Keratinocyte (primary cell): Measurements from ENCODE around the gene AFF4. TPM values are rescaled to one million over a fixed set of nuclear protein-coding genes. Genes with fewer than 3 reads are reported as not detected.
"Not testable (repeated sequence)": the region's sequence is repeated elsewhere in the genome, so short reads cannot be mapped to it uniquely, and the experiment has no call there.

Experiments
- DNase-seq: peaks from one replicate; pipeline ENCODE4 v3.0.0-alpha.2; 2011; ENCODE audit warnings: low read depth, missing footprints, low spot score
- FAIRE-seq: peaks from 2 replicates; lab custom pipeline; 2011; peaks lifted over from hg19 to GRCh38; lab: Jason Lieb, UNC
- H2AFZ ChIP-seq: 2 replicates; pipeline ENCODE4 v1.6.0; 2012; ENCODE audit warnings: low read length, control low read depth, inconsistent platforms; ENCODE audit not compliant: control insufficient read depth
- H3K27ac ChIP-seq: 2 replicates; pipeline ENCODE4 v1.5.1; 2011; ENCODE audit warnings: low read length; ENCODE audit not compliant: control insufficient read depth, insufficient read depth
- H3K27me3 ChIP-seq: 3 replicates; pipeline ENCODE4 v1.6.0; 2011; ENCODE audit warnings: low read length; ENCODE audit not compliant: control insufficient read depth, insufficient read depth; ENCODE audit errors: extremely low read depth
- H3K36me3 ChIP-seq, 2 experiments: 2 replicates in 1 of 2; 3 replicates in 1 of 2; pipeline ENCODE4 v1.5.1; 2011; ENCODE audit warnings: low read length in 2 of 2, mild to moderate bottlenecking in 1 of 2; ENCODE audit not compliant: control insufficient read depth in 2 of 2, insufficient read depth in 2 of 2; ENCODE audit errors: extremely low read depth in 1 of 2
- H3K4me1 ChIP-seq: 3 replicates; pipeline ENCODE4 v1.5.1; 2011; ENCODE audit warnings: low read length; ENCODE audit not compliant: control insufficient read depth, insufficient read depth; ENCODE audit errors: extremely low read depth
- H3K4me2 ChIP-seq: 3 replicates; pipeline ENCODE4 v1.6.0; 2011; ENCODE audit warnings: low read depth, low read length; ENCODE audit not compliant: control insufficient read depth, insufficient read depth; ENCODE audit errors: extremely low read depth
- H3K4me3 ChIP-seq, 3 experiments: fragments of 200-600 bp in 1 of 3; sonication (generic) in 1 of 3; 2 replicates in 2 of 3; 3 replicates in 1 of 3; pipeline ENCODE4 v1.5.1; 2011 to 2016; ENCODE audit warnings: low read length in 3 of 3, mild to moderate bottlenecking in 3 of 3, control low read depth in 2 of 3, inconsistent platforms in 1 of 3, low read depth in 1 of 3, mixed read lengths in 1 of 3, mixed run types in 1 of 3, moderate library complexity in 1 of 3; ENCODE audit not compliant: control insufficient read depth in 2 of 3, insufficient read depth in 2 of 3; ENCODE audit errors: extremely low read depth in 1 of 3
- H3K79me2 ChIP-seq: 2 replicates; pipeline ENCODE4 v1.6.0; 2012; ENCODE audit warnings: low read length; ENCODE audit not compliant: control insufficient read depth, insufficient read depth
- H3K9ac ChIP-seq: 3 replicates; pipeline ENCODE4 v1.6.0; 2011; ENCODE audit warnings: low read length; ENCODE audit not compliant: control insufficient read depth, insufficient read depth; ENCODE audit errors: extremely low read depth
- H3K9me1 ChIP-seq: 3 replicates; pipeline ENCODE4 v1.6.0; 2011; ENCODE audit warnings: low read length; ENCODE audit not compliant: control insufficient read depth, insufficient read depth; ENCODE audit errors: extremely low read depth
- H3K9me3 ChIP-seq: 2 replicates; pipeline ENCODE4 v1.5.1; 2012; ENCODE audit warnings: low read depth, low read length; ENCODE audit not compliant: control insufficient read depth
- H4K20me1 ChIP-seq: 3 replicates; pipeline ENCODE4 v1.6.0; 2011; ENCODE audit warnings: low read length; ENCODE audit not compliant: control insufficient read depth, insufficient read depth; ENCODE audit errors: extremely low read depth
- EZH2 ChIP-seq: IDR thresholded peaks from one replicate; pipeline ENCODE4 v1.6.1; 2012; ENCODE audit warnings: inconsistent platforms, mild to moderate bottlenecking, low read length, moderate library complexity
- dilution Hi-C: fragments of 300-500 bp; cut with MboI; formaldehyde crosslinking; loops from one replicate; pipeline ENCODE4 v1.7.0; 2020; ENCODE audit warnings: low sequenced_read_pairs; ENCODE audit not compliant: extremely low pct_ligation_motif_present
- polyA plus RNA-seq, 5 experiments: library from polyadenylated mRNA; depleted of rRNA in 3 of 5; stranded (reverse) in 3 of 5; stranded (forward) in 1 of 5; unstranded in 1 of 5; fragments of >200 nt; gene quantifications; 1 replicate in 1 of 5; 2 replicates in 3 of 5; 3 replicates in 1 of 5; pipeline versions ENCODE4 v1.2.1 to v1.2.3, GENCODE V29; 2011 to 2012; ENCODE audit warnings: missing spikeins in 2 of 5, low read depth in 1 of 5, low replicate concordance in 1 of 5
- TF ChIP-seq, protein P1 (sequence below), 3 experiments: IDR thresholded peaks in 1 of 3; conservative IDR thresholded peaks in 1 of 3; optimal IDR thresholded peaks in 1 of 3; 2 replicates in 2 of 3; 3 replicates in 1 of 3; pipeline versions ENCODE3 to v1.5.1; 2011; ENCODE audit warnings: low read length in 3 of 3, mild to moderate bottlenecking in 3 of 3, moderate library complexity in 2 of 3, control low read depth in 1 of 3, inconsistent platforms in 1 of 3; ENCODE audit not compliant: insufficient read depth in 2 of 3; ENCODE audit errors: extremely low read depth in 1 of 3

Gene AFF4
- polyA plus RNA-seq, 1 donor (not counting 4 experiments of a cell fraction or from before 2014, with no cell fraction given): 51.3 TPM

DNA sequence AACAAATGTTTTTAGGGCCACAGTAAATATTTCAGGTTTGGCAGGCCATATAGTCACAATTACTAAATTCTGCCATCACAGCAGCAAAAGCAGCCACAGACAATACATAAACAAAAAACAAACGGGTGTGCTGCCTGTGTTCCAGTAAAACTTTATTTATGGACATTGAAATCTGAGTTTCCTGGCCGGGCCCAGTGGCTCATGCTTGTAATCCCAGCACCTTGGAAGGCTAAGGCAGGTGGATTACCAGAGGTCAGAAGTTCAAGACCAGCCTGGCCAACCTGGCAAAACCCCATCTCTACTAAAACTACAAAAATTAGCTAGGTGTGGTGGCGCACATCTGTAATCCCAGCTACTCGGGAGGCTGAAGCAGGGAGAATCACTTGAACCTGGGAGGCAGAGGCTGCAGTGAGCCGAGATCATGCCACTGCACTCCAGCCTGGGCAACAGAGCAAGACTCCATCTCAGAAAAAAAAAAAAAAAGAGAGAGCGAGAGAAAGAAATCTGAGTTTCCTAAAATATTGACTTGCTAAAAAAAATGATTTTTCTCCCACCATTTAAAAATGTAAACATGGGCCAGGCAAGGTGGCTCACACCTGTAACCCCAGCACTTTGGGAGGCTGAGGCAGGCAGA lies 7.2 kb downstream of the AFF4 start:
- H4K20me1 ChIP-seq: peaks cover 18% of the 10 kb centered on the region
- not testable (repeated sequence) for FAIRE-seq

DNA sequence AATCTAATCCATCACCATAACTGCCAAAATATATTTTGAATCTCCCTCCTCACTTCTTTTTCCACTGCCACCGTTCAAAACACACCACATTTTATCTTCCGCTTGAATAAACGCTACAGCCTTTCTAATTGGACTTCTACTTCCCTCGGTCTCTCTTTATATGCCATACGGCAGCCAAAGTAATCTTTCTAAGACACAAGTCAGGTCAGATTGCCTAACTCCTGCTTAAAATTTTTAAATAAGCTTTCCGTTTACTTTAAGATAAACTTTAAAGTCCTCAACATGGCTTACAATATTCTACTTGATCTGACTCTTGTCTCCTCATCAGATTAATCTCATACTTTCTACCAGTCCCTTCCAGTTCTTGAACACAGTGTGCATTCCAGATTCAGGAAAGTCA lies 9.7 kb downstream of the AFF4 start:
- no peak overlapping the region for H2AFZ ChIP-seq
- no peak overlapping the region for H3K27ac ChIP-seq
- no peaks in the 10 kb centered on the region for H3K9me3 ChIP-seq
- H3K27me3 ChIP-seq: no peaks in the 10 kb centered on the region
- peaks cover 5% of the 10 kb centered on the region for H3K9me1 ChIP-seq
- TF ChIP-seq, protein P1, sequence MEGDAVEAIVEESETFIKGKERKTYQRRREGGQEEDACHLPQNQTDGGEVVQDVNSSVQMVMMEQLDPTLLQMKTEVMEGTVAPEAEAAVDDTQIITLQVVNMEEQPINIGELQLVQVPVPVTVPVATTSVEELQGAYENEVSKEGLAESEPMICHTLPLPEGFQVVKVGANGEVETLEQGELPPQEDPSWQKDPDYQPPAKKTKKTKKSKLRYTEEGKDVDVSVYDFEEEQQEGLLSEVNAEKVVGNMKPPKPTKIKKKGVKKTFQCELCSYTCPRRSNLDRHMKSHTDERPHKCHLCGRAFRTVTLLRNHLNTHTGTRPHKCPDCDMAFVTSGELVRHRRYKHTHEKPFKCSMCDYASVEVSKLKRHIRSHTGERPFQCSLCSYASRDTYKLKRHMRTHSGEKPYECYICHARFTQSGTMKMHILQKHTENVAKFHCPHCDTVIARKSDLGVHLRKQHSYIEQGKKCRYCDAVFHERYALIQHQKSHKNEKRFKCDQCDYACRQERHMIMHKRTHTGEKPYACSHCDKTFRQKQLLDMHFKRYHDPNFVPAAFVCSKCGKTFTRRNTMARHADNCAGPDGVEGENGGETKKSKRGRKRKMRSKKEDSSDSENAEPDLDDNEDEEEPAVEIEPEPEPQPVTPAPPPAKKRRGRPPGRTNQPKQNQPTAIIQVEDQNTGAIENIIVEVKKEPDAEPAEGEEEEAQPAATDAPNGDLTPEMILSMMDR (optimal IDR thresholded peaks at IDR 0.05 in 1 of 3, IDR thresholded peaks at IDR 0.05 in 1 of 3, conservative IDR thresholded peaks at IDR 0.05 in 1 of 3; ENCODE audit: extremely low read depth in 1 of 3, insufficient read depth in 2 of 3, low read length in 3 of 3): no peak
- TF ChIP-seq EZH2: no peak
- H3K4me1 ChIP-seq: no peaks in the 10 kb centered on the region
- H3K9ac ChIP-seq: no peak overlapping the region
- FAIRE-seq (no peak), DNase-seq (no peak)
- peaks cover 93% of the 10 kb centered on the region for H3K79me2 ChIP-seq
- dilution Hi-C loops: no loop called here
- H3K36me3 ChIP-seq: peaks cover 5 to 8% of the 10 kb centered on the region in 2 experiments
- no peak overlapping the region for H3K4me2 ChIP-seq
- no peak overlapping the region for H3K4me3 ChIP-seq
- peaks cover 13% of the 10 kb centered on the region for H4K20me1 ChIP-seq

More for the DNA sequence above, 7.2 kb downstream of the AFF4 start:
- H3K9ac ChIP-seq, H3K27me3 ChIP-seq, DNase-seq, H3K4me1 ChIP-seq, H3K9me3 ChIP-seq, dilution Hi-C loops, H3K27ac ChIP-seq, H3K36me3 ChIP-seq, H3K9me1 ChIP-seq, H2AFZ ChIP-seq, H3K4me3 ChIP-seq, H3K4me2 ChIP-seq: not testable (repeated sequence)
- H3K79me2 ChIP-seq: peaks cover 93% of the 10 kb centered on the region

DNA sequence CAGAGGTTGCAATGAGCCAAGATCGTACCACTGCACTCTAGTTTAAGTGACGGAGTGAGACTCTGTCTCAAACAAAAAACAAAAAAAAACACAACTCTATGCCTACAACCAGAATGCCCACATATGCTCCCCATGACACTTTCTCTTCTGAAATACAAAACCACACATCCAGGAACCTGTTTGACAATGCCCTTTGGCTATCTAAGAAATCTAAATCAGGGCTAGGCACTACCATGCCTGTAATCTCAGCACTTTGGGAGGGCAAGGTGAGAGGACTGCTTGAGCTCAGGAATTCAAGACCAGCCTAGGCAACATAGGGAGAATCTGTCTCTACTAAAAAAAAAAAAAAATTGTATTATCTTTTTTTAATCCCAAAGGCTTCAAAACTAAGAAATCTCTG lies 10.6 kb downstream of the AFF4 start:
- Histone ChIP-seq H3K4me3 (no peak overlapping the region), H3K27ac (no peak overlapping the region), H3K79me2 (peaks cover 91% of the 10 kb centered on the region), H3K9me3 (no peaks in the 10 kb centered on the region), H3K9me1 (peaks cover 5% of the 10 kb centered on the region), H3K36me3 (peaks cover 5 to 8% of the 10 kb centered on the region in 2 experiments), H2AFZ (no peak overlapping the region), H4K20me1 (peaks cover 13% of the 10 kb centered on the region), H3K4me2 (no peak overlapping the region), H3K4me1 (peaks cover 7% of the 10 kb centered on the region), H3K27me3 (no peaks in the 10 kb centered on the region), H3K9ac (no peak overlapping the region)
- FAIRE-seq (no peak), DNase-seq (no peak)
- TF ChIP-seq EZH2: no peak
- TF ChIP-seq, protein P1 (optimal IDR thresholded peaks at IDR 0.05 in 1 of 3, IDR thresholded peaks at IDR 0.05 in 1 of 3, conservative IDR thresholded peaks at IDR 0.05 in 1 of 3; ENCODE audit: extremely low read depth in 1 of 3, insufficient read depth in 2 of 3, low read length in 3 of 3): no peak
- dilution Hi-C loops: no loop called here
